HepG2 (cell line): ENCODE data around the gene IGDCC3. TPM values are rescaled to one million over a fixed set of nuclear protein-coding genes. Genes with fewer than 3 reads are reported as not detected.

ENCODE experiments used
- HNRNPUL1 ChIP-seq: fragments of 200-400 bp; formaldehyde crosslinking; IDR thresholded peaks from 2 replicates; pipeline ENCODE4 v1.6.1; 2017; ENCODE audit warnings: low read depth, mild to moderate bottlenecking, low read length, moderate library complexity
- MED1 ChIP-seq: sonication (generic); formaldehyde crosslinking; IDR thresholded peaks from 2 replicates; pipeline ENCODE4 v1.4.0; 2020; ENCODE audit warnings: missing genetic modification reagents
- MED8 ChIP-seq: sonication (generic); formaldehyde crosslinking; IDR thresholded peaks from 2 replicates; pipeline ENCODE4 v1.8.1; 2023; ENCODE audit warnings: mild to moderate bottlenecking, missing genetic modification reagents; ENCODE audit not compliant: insufficient replicate concordance
- MNT ChIP-seq: fragments of 450-650 bp; IDR thresholded peaks from 2 replicates; pipeline ENCODE4 v1.6.1; 2016
- PHF5A ChIP-seq: IDR thresholded peaks from one replicate; pipeline ENCODE4 v1.6.1; 2018; ENCODE audit warnings: low read depth, missing genetic modification reagents; ENCODE audit not compliant: unreplicated experiment
- PTBP1 ChIP-seq: fragments of 200-400 bp; formaldehyde crosslinking; IDR thresholded peaks from 2 replicates; pipeline ENCODE4 v1.6.1; 2018; ENCODE audit warnings: low read length, low read depth; ENCODE audit not compliant: poor library complexity, severe bottlenecking
- RFX3 ChIP-seq: IDR thresholded peaks from 2 replicates; pipeline ENCODE4 v1.6.1; 2016; ENCODE audit warnings: missing biosample characterization, missing genetic modification reagents
- SRY ChIP-seq: sonication (generic); formaldehyde crosslinking; IDR thresholded peaks from 2 replicates; pipeline ENCODE4 v1.8.0; 2022; ENCODE audit warnings: mild to moderate bottlenecking, missing genetic modification reagents
- ZBTB3 ChIP-seq: sonication (generic); formaldehyde crosslinking; IDR thresholded peaks from 2 replicates; pipeline ENCODE4 v1.4.0; 2020; ENCODE audit warnings: low read depth, mild to moderate bottlenecking, moderate library complexity, missing genetic modification reagents, borderline replicate concordance
- ZFP41 ChIP-seq: sonication (generic); formaldehyde crosslinking; IDR thresholded peaks from 2 replicates; pipeline ENCODE4 v1.4.0; 2020; ENCODE audit warnings: mild to moderate bottlenecking, missing genetic modification reagents, borderline replicate concordance
- ZNF205 ChIP-seq: IDR thresholded peaks from 2 replicates; pipeline ENCODE4 v1.6.1; 2018; ENCODE audit warnings: missing biosample characterization, missing genetic modification reagents
- ZNF441 ChIP-seq: sonication (generic); formaldehyde crosslinking; IDR thresholded peaks from 2 replicates; pipeline ENCODE4 v1.7.0; 2021; ENCODE audit warnings: missing genetic modification reagents, borderline replicate concordance
- ZNF468 ChIP-seq: sonication (generic); formaldehyde crosslinking; IDR thresholded peaks from 2 replicates; pipeline ENCODE4 v1.8.0; 2022; ENCODE audit warnings: mild to moderate bottlenecking, moderate library complexity, missing genetic modification reagents
- ZNF550 ChIP-seq: sonication (generic); formaldehyde crosslinking; IDR thresholded peaks from 2 replicates; pipeline ENCODE4 v1.4.0; 2020; ENCODE audit warnings: mild to moderate bottlenecking, missing genetic modification reagents, borderline replicate concordance
- ZNF572 ChIP-seq: sonication (generic); formaldehyde crosslinking; IDR thresholded peaks from 2 replicates; pipeline ENCODE4 v1.5.1; 2020; ENCODE audit warnings: mild to moderate bottlenecking, missing genetic modification reagents
- ZNF660 ChIP-seq: sonication (generic); formaldehyde crosslinking; IDR thresholded peaks from 2 replicates; pipeline ENCODE4 v1.5.1; 2020; ENCODE audit warnings: mild to moderate bottlenecking, low read depth, missing genetic modification reagents, borderline replicate concordance
- ZNF747 ChIP-seq: sonication (generic); formaldehyde crosslinking; IDR thresholded peaks from 2 replicates; pipeline ENCODE4 v1.8.1; 2023; ENCODE audit warnings: missing genetic modification reagents, mild to moderate bottlenecking, borderline replicate concordance
- ZNF75D ChIP-seq: sonication (generic); formaldehyde crosslinking; IDR thresholded peaks from 2 replicates; pipeline ENCODE4 v1.8.1; 2023; ENCODE audit warnings: missing genetic modification reagents, mild to moderate bottlenecking, borderline replicate concordance
- ZNF766 ChIP-seq: sonication (generic); formaldehyde crosslinking; IDR thresholded peaks from 2 replicates; pipeline ENCODE4 v1.5.0; 2020; ENCODE audit warnings: missing genetic modification reagents, borderline replicate concordance
- ZNF792 ChIP-seq: IDR thresholded peaks from 2 replicates; pipeline ENCODE4 v1.6.1; 2016
- ZNF83 ChIP-seq: sonication (generic); formaldehyde crosslinking; IDR thresholded peaks from 2 replicates; pipeline ENCODE4 v1.4.0; 2020; ENCODE audit warnings: missing genetic modification reagents, mild to moderate bottlenecking, borderline replicate concordance
- ZSCAN31 ChIP-seq: sonication (generic); formaldehyde crosslinking; IDR thresholded peaks from 2 replicates; pipeline ENCODE4 v1.5.0; 2020; ENCODE audit warnings: low read depth, mild to moderate bottlenecking, missing genetic modification reagents
- ZSCAN5A ChIP-seq: sonication (generic); formaldehyde crosslinking; IDR thresholded peaks from 2 replicates; pipeline ENCODE4 v1.8.0; 2022; ENCODE audit warnings: mild to moderate bottlenecking, missing genetic modification reagents, borderline replicate concordance
- polyA plus RNA-seq, 8 experiments: library from polyadenylated mRNA; depleted of rRNA in 3 of 8; stranded (reverse) in 7 of 8; unstranded in 1 of 8; fragments of >200 nt; fragmentation: Illumina TruSeq in 4 of 8; extraction: Trizol in 4 of 8; gene quantifications; 2 replicates each; pipeline versions ENCODE4 v1.2.1 to v1.2.3, GENCODE V29; 2011 to 2016; ENCODE audit warnings: low read depth in 4 of 8, missing spikeins in 1 of 8, mixed read lengths in 1 of 8; ENCODE audit not compliant: insufficient read depth in 1 of 8
- total RNA-seq, 5 experiments: library from RNA; depleted of rRNA; stranded (reverse); fragments of >200 nt; fragmentation: Illumina TruSeq; extraction: Trizol; gene quantifications; 2 replicates each; pipeline ENCODE4 v1.2.3, GENCODE V29; 2016; ENCODE audit warnings: low read depth in 1 of 5
- TF ChIP-seq, protein P1 (sequence below): sonication (generic); formaldehyde crosslinking; conservative IDR thresholded peaks from 2 replicates; pipeline ENCODE4 v1.8.0; 2022; ENCODE audit warnings: mild to moderate bottlenecking, moderate library complexity, missing genetic modification reagents

IGDCC3 gene
- total and polyA plus RNA-seq, 2 of the 13 experiments (the other 11 are each of a cell fraction or from before 2014, with no cell fraction given), result 30.1 to 51.8 TPM

DNA sequence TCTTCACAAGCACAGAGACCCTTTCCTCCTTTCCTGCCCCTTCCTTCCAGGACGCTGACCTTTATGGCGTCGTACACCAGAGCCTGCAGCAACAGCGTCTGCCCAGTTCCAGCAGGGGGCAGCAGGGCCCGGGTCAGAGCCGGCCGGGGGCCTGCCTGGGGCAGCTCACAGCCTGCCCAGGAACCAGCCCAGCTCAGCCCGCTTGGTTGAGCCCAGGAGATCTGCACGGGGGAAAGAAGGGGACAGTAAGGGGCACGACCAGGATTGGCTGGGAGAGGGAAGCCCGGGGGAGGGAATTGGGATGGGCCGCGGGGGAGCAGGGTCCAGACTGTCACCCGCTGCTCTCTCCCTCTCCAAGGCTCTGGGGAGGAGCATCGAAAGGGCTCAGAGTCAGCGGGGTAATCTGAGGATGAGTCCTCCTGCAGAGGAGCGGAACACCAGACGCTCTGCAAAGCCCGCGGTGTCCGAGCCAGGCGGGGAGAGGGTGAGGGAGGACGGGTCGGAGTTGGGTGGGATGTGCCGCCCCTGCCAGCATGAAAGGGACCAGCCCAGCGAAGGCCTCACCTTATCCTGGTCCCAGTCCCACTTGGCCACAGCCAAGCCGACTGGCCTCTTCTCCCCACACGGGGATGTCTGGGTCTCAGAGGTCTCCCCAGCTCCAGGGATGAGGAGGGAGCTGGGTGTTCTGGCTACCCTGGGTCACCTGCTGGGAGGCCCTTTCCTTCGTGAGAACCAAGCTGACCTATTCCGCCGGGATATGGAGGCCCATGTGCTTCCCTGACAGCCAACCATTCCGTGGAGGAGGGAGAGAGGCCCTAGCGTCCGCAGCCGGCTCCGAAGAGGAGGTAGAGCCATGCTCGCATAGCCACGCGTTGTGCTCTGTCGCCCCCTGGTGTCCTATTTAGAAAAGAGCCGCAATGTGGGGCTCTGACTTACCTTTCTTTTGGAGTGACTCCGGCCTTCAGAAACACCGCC lies 7.4 kb upstream of the IGDCC3 start (continued):
- TF ChIP-seq, protein P1, sequence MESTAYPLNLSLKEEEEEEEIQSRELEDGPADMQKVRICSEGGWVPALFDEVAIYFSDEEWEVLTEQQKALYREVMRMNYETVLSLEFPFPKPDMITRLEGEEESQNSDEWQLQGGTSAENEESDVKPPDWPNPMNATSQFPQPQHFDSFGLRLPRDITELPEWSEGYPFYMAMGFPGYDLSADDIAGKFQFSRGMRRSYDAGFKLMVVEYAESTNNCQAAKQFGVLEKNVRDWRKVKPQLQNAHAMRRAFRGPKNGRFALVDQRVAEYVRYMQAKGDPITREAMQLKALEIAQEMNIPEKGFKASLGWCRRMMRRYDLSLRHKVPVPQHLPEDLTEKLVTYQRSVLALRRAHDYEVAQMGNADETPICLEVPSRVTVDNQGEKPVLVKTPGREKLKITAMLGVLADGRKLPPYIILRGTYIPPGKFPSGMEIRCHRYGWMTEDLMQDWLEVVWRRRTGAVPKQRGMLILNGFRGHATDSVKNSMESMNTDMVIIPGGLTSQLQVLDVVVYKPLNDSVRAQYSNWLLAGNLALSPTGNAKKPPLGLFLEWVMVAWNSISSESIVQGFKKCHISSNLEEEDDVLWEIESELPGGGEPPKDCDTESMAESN (CRISPR knock-in tag), result 0 out of 2 replicates have a peak, but pooled peaks have one; percentile 27
- TF ChIP-seq ZNF75D, result no peak
- TF ChIP-seq ZNF83, result peak; percentile 54; the same call in 1 of the 2 replicates
- TF ChIP-seq PTBP1, result peak; percentile 35
- TF ChIP-seq ZNF660 (CRISPR knock-in tag), result no peak
- 0 out of 2 replicates have a peak, but pooled peaks have one; percentile 27 for TF ChIP-seq ZNF792 (CRISPR knock-in tag)
- TF ChIP-seq ZNF766, result no peak
- TF ChIP-seq MNT, result peak; percentile 34; the same call in 1 of the 2 replicates
- TF ChIP-seq MED8, result no peak
- TF ChIP-seq MED1 (CRISPR knock-in tag), result peak; percentile 49
- TF ChIP-seq ZNF550, result peak; percentile 80; the same call in 1 of the 2 replicates
- TF ChIP-seq SRY (CRISPR knock-in tag), result peak; percentile 33; the same call in 1 of the 2 replicates
- TF ChIP-seq ZFP41 (CRISPR knock-in tag), result 0 out of 2 replicates have a peak, but pooled peaks have one; percentile 73
- TF ChIP-seq ZNF205, result 0 out of 2 replicates have a peak, but pooled peaks have one; percentile 20
- no peak for TF ChIP-seq RFX3 (CRISPR knock-in tag)
- TF ChIP-seq ZNF572, result peak; percentile 51; the same call in 1 of the 2 replicates
- TF ChIP-seq ZNF468 (CRISPR knock-in tag), result 0 out of 2 replicates have a peak, but pooled peaks have one; percentile 27
- TF ChIP-seq ZNF441 (CRISPR knock-in tag), result peak; percentile 60; the same call in 1 of the 2 replicates
- 0 out of 2 replicates have a peak, but pooled peaks have one; percentile 17 for TF ChIP-seq ZNF747
- TF ChIP-seq HNRNPUL1, result no peak
- TF ChIP-seq ZSCAN5A, result 0 out of 2 replicates have a peak, but pooled peaks have one; percentile 60
- no peak for TF ChIP-seq ZBTB3 (CRISPR knock-in tag)
- no peak for TF ChIP-seq PHF5A (CRISPR knock-in tag)
- TF ChIP-seq ZSCAN31 (CRISPR knock-in tag), result no peak
